Measurements from ENCODE around the gene RFX4. TPM values are rescaled to one million over a fixed set of nuclear protein-coding genes. Genes with fewer than 3 reads are reported as not detected.

RFX4 gene
- total RNA-seq, 1 donor: not detected

- no peak overlapping the region for H3K4me3 ChIP-seq (ENCODE audit: low read depth, low read length)
These were observed 128.5 kb downstream of the RFX4 start for GRCh38 chr12:106711316-106711715.

GRCh38 chr12:106712768-106713167, 130.0 kb downstream of the RFX4 start:
- H3K4me3 ChIP-seq (ENCODE audit: low read depth, low read length): no peak overlapping the region
- no peak for TF ChIP-seq CTCF (IDR thresholded peaks at IDR 0.05; ENCODE audit: insufficient read depth, low read length)
- DNase-seq (ENCODE audit: low read depth): no peak

More at GRCh38 chr12:106711316-106711715, 128.5 kb downstream of the RFX4 start:
- DNase-seq (ENCODE audit: low read depth): no peak
- TF ChIP-seq CTCF (IDR thresholded peaks at IDR 0.05; ENCODE audit: insufficient read depth, low read length): no peak

- H3K4me3 ChIP-seq (ENCODE audit: low read depth, low read length): no peak overlapping the region
- no peak for DNase-seq (ENCODE audit: low read depth)
- TF ChIP-seq CTCF (IDR thresholded peaks at IDR 0.05; ENCODE audit: insufficient read depth, low read length): no peak
These were observed 132.1 kb downstream of the RFX4 start for GRCh38 chr12:106714926-106715325.

GRCh38 chr12:106715582-106715981, 132.8 kb downstream of the RFX4 start:
- no peak for TF ChIP-seq CTCF (IDR thresholded peaks at IDR 0.05; ENCODE audit: insufficient read depth, low read length)
- H3K4me3 ChIP-seq (ENCODE audit: low read depth, low read length): no peak overlapping the region
- no peak for DNase-seq (ENCODE audit: low read depth)

- H3K4me3 ChIP-seq (ENCODE audit: low read depth, low read length): no peak overlapping the region
- TF ChIP-seq CTCF (IDR thresholded peaks at IDR 0.05; ENCODE audit: insufficient read depth, low read length): no peak
- no peak for DNase-seq (ENCODE audit: low read depth)
These were observed 134.9 kb downstream of the RFX4 start for GRCh38 chr12:106717673-106718072.

- no peak for TF ChIP-seq CTCF (IDR thresholded peaks at IDR 0.05; ENCODE audit: insufficient read depth, low read length)
- DNase-seq (ENCODE audit: low read depth): no peak
These were observed 137.1 kb downstream of the RFX4 start for GRCh38 chr12:106719879-106720278.

GRCh38 chr12:106720696-106721095, 137.9 kb downstream of the RFX4 start:
- H3K4me3 ChIP-seq (ENCODE audit: low read depth, low read length): no peak overlapping the region
- no peak for TF ChIP-seq CTCF (IDR thresholded peaks at IDR 0.05; ENCODE audit: insufficient read depth, low read length)
- DNase-seq (ENCODE audit: low read depth): no peak

More at GRCh38 chr12:106719879-106720278, 137.1 kb downstream of the RFX4 start:
- H3K4me3 ChIP-seq (ENCODE audit: low read depth, low read length): no peak overlapping the region

All from fibroblast of the aortic adventitia (primary cell).